NOMO-1 treated with dmso at 0.1 percent for 144 hours (cell line): ENCODE data around the gene NUP62.
A peak's percentile ranks its signal among the peaks of the same experiment; 100 is the strongest.
"Not testable (repeated sequence)": the region's sequence is repeated elsewhere in the genome, so short reads cannot be mapped to it uniquely, and the experiment has no call there.

Source experiments
- DNase-seq: peaks from one replicate; lab custom pipeline; 2025; ENCODE audit not compliant: unreplicated experiment; lab: John Stamatoyannopoulos, UW

The NUP62 gene

GRCh38 chr19:49952906-49953305 lies 23.6 kb upstream of the NUP62 start:
- no peak for DNase-seq

GRCh38 chr19:49952479-49952836 lies 23.2 kb upstream of the NUP62 start:
- no peak for DNase-seq

GRCh38 chr19:49951806-49952478 lies 22.6 kb upstream of the NUP62 start:
- DNase-seq: no peak

- DNase-seq: no peak
Measured at GRCh38 chr19:49950956-49951526, 21.7 kb upstream of the NUP62 start.

GRCh38 chr19:49950590-49950948 lies 21.3 kb upstream of the NUP62 start:
- no peak for DNase-seq

- no peak for DNase-seq
Measured at GRCh38 chr19:49949742-49950589, 20.7 kb upstream of the NUP62 start.

- no peak for DNase-seq
Measured at GRCh38 chr19:49946415-49946814, 17.1 kb upstream of the NUP62 start.

GRCh38 chr19:49944567-49944966 lies 15.3 kb upstream of the NUP62 start:
- not testable (repeated sequence) for DNase-seq

- DNase-seq: no peak
Measured at GRCh38 chr19:49940482-49940791, 11.1 kb upstream of the NUP62 start.

- no peak for DNase-seq
Measured at GRCh38 chr19:49939721-49940481, 10.6 kb upstream of the NUP62 start.

- no peak for DNase-seq
Measured at GRCh38 chr19:49938662-49939061, 9.4 kb upstream of the NUP62 start.

- peak; percentile 41 for DNase-seq
Measured at GRCh38 chr19:49937750-49938381, 8.6 kb upstream of the NUP62 start.

GRCh38 chr19:49936549-49936948 lies 7.2 kb upstream of the NUP62 start:
- DNase-seq: no peak

- DNase-seq: no peak
Measured at GRCh38 chr19:49933643-49934042, 4.3 kb upstream of the NUP62 start.

GRCh38 chr19:49932731-49933131 lies 3.4 kb upstream of the NUP62 start:
- no peak for DNase-seq

- DNase-seq: no peak
Measured at GRCh38 chr19:49932041-49932451, 2.7 kb upstream of the NUP62 start.

GRCh38 chr19:49931293-49932040 lies 2.2 kb upstream of the NUP62 start:
- no peak for DNase-seq

- no peak for DNase-seq
Measured at GRCh38 chr19:49930483-49931011, 1.2 kb upstream of the NUP62 start.

- DNase-seq: peak; percentile 85
Measured at GRCh38 chr19:49929611-49930482, 543 bp upstream of the NUP62 start.
